Heart left ventricle (tissue), 16 donors: Measurements from ENCODE around the gene SUCNR1. TPM values are rescaled to one million over a fixed set of nuclear protein-coding genes. Genes with fewer than 3 reads are reported as not detected.

Experiments
- ATAC-seq, 4 donors: fragments of 200-7000 bp; cut with Tn5 transposase; one replicate each; pipeline ENCODE4 v1.9.1; 2020 to 2022; ENCODE audit warnings: moderate library complexity in 4 of 4, mild to moderate bottlenecking in 3 of 4, moderate number of reproducible peaks in 1 of 4
- DNase-seq, 5 donors: peaks; one replicate each; pipeline ENCODE4 v3.0.0-alpha.2; 2020
- H3K27ac ChIP-seq, 12 donors: fragments of 200-600 bp; sonication (generic) in 4 of 12; one replicate each; pipeline versions ENCODE4 v1.5.0 to v1.8.0; 2016 to 2022; ENCODE audit warnings: mild to moderate bottlenecking in 2 of 12
- H3K27me3 ChIP-seq, 9 donors: fragments of 200-600 bp; sonication (generic) in 2 of 9; one replicate each; pipeline versions ENCODE4 v1.5.1 to v1.8.0; 2016 to 2022; ENCODE audit warnings: mild to moderate bottlenecking in 3 of 9
- H3K36me3 ChIP-seq, 9 donors: fragments of 200-600 bp; sonication (generic) in 2 of 9; one replicate each; pipeline versions ENCODE4 v1.5.0 to v1.8.0; 2018 to 2022; ENCODE audit warnings: mild to moderate bottlenecking in 2 of 9
- H3K4me1 ChIP-seq, 12 donors: fragments of 200-600 bp; sonication (generic) in 4 of 12; one replicate each; pipeline versions ENCODE4 v1.5.0 to v1.8.0; 2016 to 2022; ENCODE audit warnings: mild to moderate bottlenecking in 3 of 12
- H3K4me3 ChIP-seq, 12 donors: fragments of 200-600 bp; sonication (generic) in 4 of 12; one replicate each; pipeline versions ENCODE4 v1.5.0 to v1.8.0; 2017 to 2022; ENCODE audit warnings: mild to moderate bottlenecking in 9 of 12, moderate library complexity in 4 of 12
- H3K9me3 ChIP-seq, 12 donors: fragments of 200-600 bp; sonication (generic) in 4 of 12; one replicate each; pipeline versions ENCODE4 v1.5.0 to v1.8.0; 2016 to 2022; ENCODE audit warnings: mild to moderate bottlenecking in 1 of 12
- CTCF ChIP-seq, 12 donors: fragments of 200-600 bp; sonication (generic) in 4 of 12; IDR thresholded peaks; one replicate each; pipeline versions ENCODE4 v1.5.0 to v1.8.0; 2018 to 2022; ENCODE audit warnings: antibody characterized with exemption in 12 of 12, mild to moderate bottlenecking in 5 of 12
- POLR2A ChIP-seq, 2 donors: fragments of 450-650 bp; IDR thresholded peaks; one replicate each; pipeline ENCODE4 v1.6.1; 2017; ENCODE audit warnings: antibody characterized with exemption in 2 of 2, mild to moderate bottlenecking in 2 of 2, moderate library complexity in 2 of 2
- WGBS, 4 donors: extraction: QIAGEN DNeasy Blood & Tissue Kit in 2 of 4; methylation state at CpG; one replicate each; pipeline versions ENCODE4 v1.1.5 to v1.1.7; 2013 to 2018; 5-methylcytosine and 5-hydroxymethylcytosine counted together
- intact Hi-C, 10 donors: fragments of 100-400 bp; cut with DNase I; formaldehyde crosslinking; loops; one replicate each; pipeline versions ENCODE4 v1.11.1 to v1.14.2; 2022
- polyA plus RNA-seq, 2 donors: library from polyadenylated mRNA; stranded (reverse); fragments of 200-250 nt; gene quantifications; one replicate each; pipeline ENCODE4 v1.2.3, GENCODE V29; 2013
- total RNA-seq, 9 donors: library from RNA; depleted of rRNA in 2 of 9; stranded (reverse); fragments of >200 nt in 2 of 9; fragmentation: NEBNext Ultra II Directional in 3 of 9; extraction: Animal tissue kit (Norgen Biotek cat#: 25700) in 3 of 9; gene quantifications; one replicate each; pipeline versions ENCODE4 v1.1.0 to v1.2.4, GENCODE V29; 2016 to 2023
- donor health status: ischemic (EF 13 %, LVEDD 7.1; RV severe dilation, severe dysfunction).
- donor health status: healthy with polysubstance abuse.
- donor health status: DM: no; HTN: yes; CAD: no.
- donor health status: DM: no; HTN: no; CAD: no.
- donor health status: ischemic (EF 25% LVEDD 6.9; RV normal size, moderate dysfunction).
- donor health status: ischemic (EF 25% LVEDD 5.7; RV mildly dilated, moderate dysfunction).
- donor health status: healthy.
- donor health status: DM: yes; HTN: yes; CAD: no.
- donor health status: ischemic (EF 35%, LVEDD 5.7; RV mildly dilated, moderate dysfunction).
- donor health status: nonischemic (EF 11% LVEDD 7.7; RV severe dilation, severe dysfunction).
- donor health status: DM: yes; HTN: yes; CAD: no.
- donor health status: PGD.
- donor health status: ischemic (EF 29% LVEDD 5.4; RV normal size, mild dysfunction).
- donor health status: nonischemic (EF 23%, LVEDD 6.1; RV moderate dilation, normal function).

SUCNR1 gene
- total and polyA plus RNA-seq, 11 donors: 0.07 to 7.2 (median 0.18) TPM; not detected in 1

GRCh38 chr3:151931171-151931570 lies 57.7 kb downstream of the SUCNR1 start:
- ATAC-seq: no peak
- H3K27ac ChIP-seq: no peak overlapping the region
- no peaks in the 10 kb centered on the region for H3K9me3 ChIP-seq
- no peaks in the 10 kb centered on the region for H3K36me3 ChIP-seq
- 73 to 86% (median 76%) methylated on average over 1 of the region's 1 CpG for WGBS, 4 donors
- H3K4me1 ChIP-seq: no peaks in the 10 kb centered on the region
- TF ChIP-seq POLR2A (IDR thresholded peaks at IDR 0.05): no peak
- TF ChIP-seq CTCF (IDR thresholded peaks at IDR 0.05): no peak
- H3K27me3 ChIP-seq: no peaks in the 10 kb centered on the region
- intact Hi-C loops: no loop called here
- no peak for DNase-seq
- no peak overlapping the region for H3K4me3 ChIP-seq

DNA sequence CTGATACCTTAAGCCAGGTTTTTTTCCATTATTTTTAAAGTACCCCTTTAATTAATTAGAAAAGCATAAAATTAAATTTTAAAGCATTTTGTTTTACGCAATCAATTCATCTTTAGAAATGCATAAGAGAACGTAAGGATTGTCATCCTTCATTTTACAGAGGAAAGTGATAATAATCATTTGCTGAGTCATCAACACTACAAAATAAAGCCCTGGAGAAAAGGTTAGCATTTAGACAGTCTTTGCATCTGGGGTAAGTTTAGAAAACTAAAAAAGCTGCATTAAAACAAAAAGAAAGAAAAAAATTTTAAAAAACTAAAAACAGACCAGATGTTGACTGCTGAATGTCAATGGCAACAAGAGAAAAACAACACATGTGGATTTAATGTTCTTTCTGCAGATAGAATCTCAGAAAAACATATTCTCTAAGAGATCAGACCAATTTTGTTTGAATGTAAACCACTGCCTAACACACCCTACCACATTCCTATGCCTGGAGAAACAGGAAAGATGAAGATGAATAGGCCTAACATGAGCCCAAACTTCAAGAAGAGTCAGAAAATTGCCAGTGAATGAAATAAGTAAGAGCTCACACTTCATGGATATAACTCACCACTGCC lies 59.9 kb downstream of the SUCNR1 start:
- no peaks in the 10 kb centered on the region for H3K9me3 ChIP-seq

More for the DNA sequence above, 59.9 kb downstream of the SUCNR1 start:
- intact Hi-C loops: no loop called here
- Histone ChIP-seq H3K4me1 (no peaks in the 10 kb centered on the region), H3K4me3 (no peak overlapping the region), H3K27me3 (no peaks in the 10 kb centered on the region), H3K36me3 (no peaks in the 10 kb centered on the region), H3K27ac (no peak overlapping the region)
- WGBS, 4 donors: 62 to 94% (median 75%) methylated on average over 2 of the region's 2 CpGs
- no peak for ATAC-seq
- TF ChIP-seq CTCF (IDR thresholded peaks at IDR 0.05): no peak
- TF ChIP-seq POLR2A (IDR thresholded peaks at IDR 0.05): no peak
- no peak for DNase-seq

Other genes with a start within 250 kb of the SUCNR1 start
- gene AADACL2, start 139.7 kb upstream of the SUCNR1 start, total RNA-seq: 1 to 10 TPM in 1 of 9 donors, not detected in 8; 1.4 TPM
- gene AADACL2, start 139.7 kb upstream of the SUCNR1 start, polyA plus RNA-seq: not detected
- 1 to 10 TPM in 1 of 9 donors, not detected in 8; 3.0 TPM for gene AADAC, start 59.5 kb upstream of the SUCNR1 start, total RNA-seq
- not detected for gene AADAC, start 59.5 kb upstream of the SUCNR1 start, polyA plus RNA-seq